A673 (cell line): ENCODE measurements around the gene NOX4.

Experiments used
- CTCF ChIP-seq: fragments of 300-800, 200-600 bp; sonication (generic); conservative IDR thresholded peaks from 2 replicates; pipeline ENCODE4 v1.5.1; 2017; ENCODE audit warnings: low read depth, mild to moderate bottlenecking, antibody characterized with exemption, low read length, moderate library complexity, mixed read lengths
- EZH2 ChIP-seq: fragments of 200-600 bp; sonication (generic); IDR thresholded peaks from 2 replicates; pipeline ENCODE4 v1.6.1; 2017; ENCODE audit warnings: borderline replicate concordance, low read depth, mild to moderate bottlenecking, mixed read lengths, antibody characterized with exemption, low read length; ENCODE audit not compliant: poor library complexity, severe bottlenecking

GRCh38 chr11:89537936-89538335, 46.8 kb upstream of the NOX4 start:
- TF ChIP-seq EZH2 (no peak), CTCF (no peak)
